Vagina (tissue), 2 donors: ENCODE measurements around the gene MTHFS. TPM values are rescaled to one million over a fixed set of nuclear protein-coding genes. Genes with fewer than 3 reads are reported as not detected.

Experiments used
- DNase-seq, 2 donors: peaks; one replicate each; pipeline ENCODE4 v3.0.0-alpha.2; 2017; ENCODE audit errors: extremely low spot score in 2 of 2
- H3K27ac ChIP-seq: fragments of 200-600 bp; sonication (generic); one replicate; pipeline ENCODE4 v1.5.1; 2019
- H3K27me3 ChIP-seq: fragments of 200-600 bp; sonication (generic); one replicate; pipeline ENCODE4 v1.5.1; 2019
- H3K36me3 ChIP-seq, 2 donors: fragments of 200-600 bp; sonication (generic); one replicate each; pipeline ENCODE4 v1.5.1; 2017 to 2019
- H3K4me1 ChIP-seq: fragments of 200-600 bp; sonication (generic); one replicate; pipeline ENCODE4 v1.5.1; 2019
- H3K4me3 ChIP-seq, 2 donors: fragments of 200-600 bp; sonication (generic); 1 replicate in 1 of 2; 2 replicates in 1 of 2; pipeline ENCODE4 v1.5.1; 2016 to 2019
- H3K9me3 ChIP-seq: fragments of 200-600 bp; sonication (generic); one replicate; pipeline ENCODE4 v1.5.1; 2019
- POLR2A ChIP-seq, 2 donors: fragments of 450-650 bp; IDR thresholded peaks; one replicate each; pipeline ENCODE4 v1.6.1; 2017; ENCODE audit warnings: antibody characterized with exemption in 2 of 2, mild to moderate bottlenecking in 2 of 2, moderate library complexity in 2 of 2
- POLR2AphosphoS5 ChIP-seq, 2 donors: sonication (generic); formaldehyde crosslinking; IDR thresholded peaks; one replicate each; pipeline ENCODE4 v1.9.0; 2017; ENCODE audit warnings: antibody characterized with exemption in 2 of 2, mild to moderate bottlenecking in 2 of 2, low read depth in 1 of 2; ENCODE audit not compliant: insufficient read depth in 1 of 2
- intact Hi-C: fragments of 100-400 bp; cut with DNase I; formaldehyde crosslinking; loops from one replicate; pipeline ENCODE4 v1.15.1; 2023
- total RNA-seq: library from RNA; depleted of rRNA; stranded (reverse); fragments of >200 nt; gene quantifications from one replicate; pipeline ENCODE4 v1.2.3, GENCODE V29; 2016
- TF ChIP-seq, protein P1 (sequence below), 3 experiments: fragments of 450-650 bp in 2 of 3; fragments of 200-600 bp in 1 of 3; sonication (generic) in 1 of 3; IDR thresholded peaks; one replicate each; pipeline ENCODE4 v1.5.1; 2017 to 2019; ENCODE audit warnings: antibody characterized with exemption in 3 of 3, mild to moderate bottlenecking in 2 of 3, moderate library complexity in 2 of 3

MTHFS gene
- total RNA-seq, 1 donor from 2014 or later = 7.1 TPM

DNA sequence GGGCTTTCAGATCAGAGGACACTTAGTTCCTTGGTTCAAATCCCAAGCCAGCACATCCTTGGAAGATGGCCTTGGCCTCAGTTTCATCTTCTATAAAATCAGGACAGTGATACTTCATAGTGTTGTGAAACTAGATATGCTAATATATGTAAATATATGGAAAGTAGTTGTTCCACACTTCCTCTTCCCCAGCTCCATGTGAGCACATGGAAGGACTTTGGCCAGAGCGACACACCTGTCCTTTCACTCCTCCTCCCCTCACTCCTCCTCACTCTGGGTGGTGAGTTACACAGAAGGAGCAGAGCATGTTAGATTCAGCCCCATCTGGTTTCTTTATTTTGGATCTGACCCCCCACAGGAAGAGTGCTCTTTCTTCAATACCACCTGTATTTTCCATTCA lies 65.2 kb downstream of the MTHFS start:
- H3K9me3 ChIP-seq = no peaks in the 10 kb centered on the region
- H3K4me1 ChIP-seq = no peaks in the 10 kb centered on the region
- no peak overlapping the region for H3K4me3 ChIP-seq
- TF ChIP-seq, protein P1, sequence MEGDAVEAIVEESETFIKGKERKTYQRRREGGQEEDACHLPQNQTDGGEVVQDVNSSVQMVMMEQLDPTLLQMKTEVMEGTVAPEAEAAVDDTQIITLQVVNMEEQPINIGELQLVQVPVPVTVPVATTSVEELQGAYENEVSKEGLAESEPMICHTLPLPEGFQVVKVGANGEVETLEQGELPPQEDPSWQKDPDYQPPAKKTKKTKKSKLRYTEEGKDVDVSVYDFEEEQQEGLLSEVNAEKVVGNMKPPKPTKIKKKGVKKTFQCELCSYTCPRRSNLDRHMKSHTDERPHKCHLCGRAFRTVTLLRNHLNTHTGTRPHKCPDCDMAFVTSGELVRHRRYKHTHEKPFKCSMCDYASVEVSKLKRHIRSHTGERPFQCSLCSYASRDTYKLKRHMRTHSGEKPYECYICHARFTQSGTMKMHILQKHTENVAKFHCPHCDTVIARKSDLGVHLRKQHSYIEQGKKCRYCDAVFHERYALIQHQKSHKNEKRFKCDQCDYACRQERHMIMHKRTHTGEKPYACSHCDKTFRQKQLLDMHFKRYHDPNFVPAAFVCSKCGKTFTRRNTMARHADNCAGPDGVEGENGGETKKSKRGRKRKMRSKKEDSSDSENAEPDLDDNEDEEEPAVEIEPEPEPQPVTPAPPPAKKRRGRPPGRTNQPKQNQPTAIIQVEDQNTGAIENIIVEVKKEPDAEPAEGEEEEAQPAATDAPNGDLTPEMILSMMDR (IDR thresholded peaks at IDR 0.05) = no peak
- TF ChIP-seq POLR2A (IDR thresholded peaks at IDR 0.05) = no peak
- no peak for TF ChIP-seq POLR2AphosphoS5 (IDR thresholded peaks at IDR 0.05; ENCODE audit: insufficient read depth in 1 of 2, low read depth in 1 of 2)
- no peak for DNase-seq
- no peak overlapping the region for H3K27ac ChIP-seq
- no peaks in the 10 kb centered on the region for H3K36me3 ChIP-seq
- no peaks in the 10 kb centered on the region for H3K27me3 ChIP-seq
- intact Hi-C loops = no loop called here

DNA sequence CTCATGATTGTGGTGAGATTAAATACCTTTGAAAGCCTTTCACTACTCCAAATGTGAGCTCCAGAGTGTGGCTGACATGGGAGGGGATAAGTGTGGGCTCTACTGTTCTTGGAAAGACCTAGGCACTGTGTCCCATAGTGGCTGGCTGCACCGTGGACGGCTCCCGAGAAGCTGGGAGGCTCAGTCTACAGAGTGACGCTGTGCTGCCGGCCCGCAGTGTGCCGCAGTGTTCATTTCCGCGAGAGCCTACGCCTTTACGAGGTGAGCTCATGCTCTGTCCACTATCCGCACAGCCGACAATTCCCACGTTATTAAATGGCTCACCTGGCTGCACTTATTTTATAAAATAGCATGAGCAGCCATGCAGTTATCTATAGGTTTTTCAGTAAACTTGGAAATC lies 66.9 kb downstream of the MTHFS start:
- no peak for TF ChIP-seq POLR2A (IDR thresholded peaks at IDR 0.05)
- intact Hi-C loops = no loop called here
- DNase-seq = no peak

GRCh38 chr15:79828447-79828846 lies 68.4 kb downstream of the MTHFS start:
- H3K4me1 ChIP-seq = no peaks in the 10 kb centered on the region
- TF ChIP-seq POLR2AphosphoS5 (IDR thresholded peaks at IDR 0.05; ENCODE audit: insufficient read depth in 1 of 2, low read depth in 1 of 2) (no peak), POLR2A (IDR thresholded peaks at IDR 0.05) (no peak)
- TF ChIP-seq, protein P1 (IDR thresholded peaks at IDR 0.05) = no peak
- intact Hi-C loops = no loop called here
- no peak for DNase-seq
- H3K9me3 ChIP-seq = no peaks in the 10 kb centered on the region
- no peak overlapping the region for H3K27ac ChIP-seq
- H3K36me3 ChIP-seq = no peaks in the 10 kb centered on the region
- no peaks in the 10 kb centered on the region for H3K27me3 ChIP-seq
- no peak overlapping the region for H3K4me3 ChIP-seq

More for the DNA sequence above, 66.9 kb downstream of the MTHFS start:
- Histone ChIP-seq H3K27me3 (no peaks in the 10 kb centered on the region), H3K27ac (no peak overlapping the region), H3K36me3 (no peaks in the 10 kb centered on the region), H3K4me1 (no peaks in the 10 kb centered on the region), H3K9me3 (no peaks in the 10 kb centered on the region), H3K4me3 (no peak overlapping the region)

- no peaks in the 10 kb centered on the region for H3K9me3 ChIP-seq
- H3K27me3 ChIP-seq = no peaks in the 10 kb centered on the region
- DNase-seq = no peak
- H3K27ac ChIP-seq = no peak overlapping the region
- no peak for TF ChIP-seq POLR2AphosphoS5 (IDR thresholded peaks at IDR 0.05; ENCODE audit: insufficient read depth in 1 of 2, low read depth in 1 of 2)
- no peak for TF ChIP-seq POLR2A (IDR thresholded peaks at IDR 0.05)
- H3K4me3 ChIP-seq = no peak overlapping the region
- intact Hi-C loops = no loop called here
- H3K4me1 ChIP-seq = no peaks in the 10 kb centered on the region
- no peaks in the 10 kb centered on the region for H3K36me3 ChIP-seq
Measured at GRCh38 chr15:79826800-79827199, 70.0 kb downstream of the MTHFS start.

GRCh38 chr15:79824136-79824701 lies 72.6 kb downstream of the MTHFS start:
- Histone ChIP-seq H3K4me3 (no peak overlapping the region), H3K27ac (no peak overlapping the region), H3K9me3 (peaks cover 3% of the 10 kb centered on the region), H3K4me1 (no peaks in the 10 kb centered on the region), H3K27me3 (no peaks in the 10 kb centered on the region), H3K36me3 (no peaks in the 10 kb centered on the region)
- TF ChIP-seq POLR2A (IDR thresholded peaks at IDR 0.05) (no peak), POLR2AphosphoS5 (IDR thresholded peaks at IDR 0.05; ENCODE audit: insufficient read depth in 1 of 2, low read depth in 1 of 2) (no peak)
- TF ChIP-seq, protein P1 (IDR thresholded peaks at IDR 0.05) = no peak
- no peak for DNase-seq
- intact Hi-C loops = no loop called here

DNA sequence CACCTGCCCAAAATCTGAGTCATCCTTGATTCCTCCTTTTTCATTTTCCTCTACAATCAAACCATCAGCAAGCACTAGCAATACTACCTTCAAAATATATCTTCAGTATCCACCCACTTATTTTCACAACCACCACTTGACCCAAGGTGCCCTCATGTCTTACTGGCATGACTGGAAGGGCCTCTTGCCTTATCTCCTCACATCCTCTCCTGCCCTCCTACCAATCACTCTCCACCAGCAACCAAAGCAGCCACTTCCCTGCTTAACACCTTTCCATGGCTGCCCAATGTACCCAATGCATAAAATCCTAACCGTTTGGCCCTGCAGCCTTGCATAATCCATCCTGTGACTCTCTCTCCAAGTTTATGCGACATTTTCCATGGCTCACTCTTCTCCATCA lies 76.0 kb downstream of the MTHFS start:
- Histone ChIP-seq H3K4me3 (no peak overlapping the region), H3K9me3 (peaks cover 3% of the 10 kb centered on the region), H3K27ac (no peak overlapping the region), H3K4me1 (no peaks in the 10 kb centered on the region), H3K36me3 (no peaks in the 10 kb centered on the region), H3K27me3 (no peaks in the 10 kb centered on the region)
- intact Hi-C loops = no loop called here
- TF ChIP-seq POLR2AphosphoS5 (IDR thresholded peaks at IDR 0.05; ENCODE audit: insufficient read depth in 1 of 2, low read depth in 1 of 2) = no peak
- DNase-seq = no peak
